GM21717 (cell line): Measurements from ENCODE around the gene MAP2K4.

ENCODE experiments used
- ATAC-seq: cut with Tn5 transposase; IDR thresholded peaks from one replicate; pipeline ENCODE4 v1.9.1; 2021; ENCODE audit warnings: mild to moderate bottlenecking, moderate library complexity; ENCODE audit not compliant: unreplicated experiment

Gene MAP2K4

DNA sequence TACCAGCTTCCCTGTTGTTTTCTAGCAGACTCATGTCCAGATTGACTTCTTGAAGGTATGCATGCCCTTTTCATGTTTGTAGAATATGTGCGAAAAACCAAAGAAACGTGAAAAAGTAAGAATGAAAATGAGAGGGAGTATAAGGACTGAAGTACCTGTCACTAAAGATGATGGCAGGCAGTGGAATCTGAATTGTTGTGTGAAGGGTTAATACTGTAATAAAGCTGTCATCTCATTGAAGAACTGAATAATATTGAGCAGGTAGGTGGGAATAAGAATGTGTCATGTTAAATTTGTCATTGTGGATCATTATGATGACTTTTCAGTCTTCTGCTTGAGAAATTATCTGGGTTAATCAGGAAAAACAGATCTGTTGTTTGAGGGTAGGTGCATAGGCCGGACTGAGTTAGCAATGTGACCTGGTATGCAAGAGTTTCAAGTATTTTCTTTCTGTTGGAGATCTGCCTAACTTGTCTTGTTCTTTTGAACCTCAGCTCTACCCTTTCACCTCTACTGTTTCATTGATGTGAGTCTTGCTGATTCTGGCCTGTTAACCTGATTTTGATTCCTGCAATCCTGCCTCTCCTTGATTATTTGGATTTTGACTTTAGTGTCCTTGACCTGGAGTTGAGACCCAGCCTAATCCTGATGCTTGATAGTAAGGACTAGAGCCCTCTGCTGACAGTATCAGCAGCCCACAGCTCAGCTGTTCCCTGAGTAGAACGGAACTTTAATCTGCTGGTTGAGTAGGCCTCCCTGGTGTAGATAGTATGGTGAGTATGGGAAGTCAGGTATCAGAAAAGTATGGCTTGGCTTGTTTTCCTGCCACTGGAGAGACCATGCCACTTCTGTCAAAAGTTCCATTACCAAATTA, 64.6 kb downstream of the MAP2K4 start:
- no peak for ATAC-seq

- ATAC-seq: no peak
Observed at GRCh38 chr17:12088035-12088434, 67.4 kb downstream of the MAP2K4 start.

GRCh38 chr17:12089809-12090384, 69.2 kb downstream of the MAP2K4 start:
- ATAC-seq: no peak

DNA sequence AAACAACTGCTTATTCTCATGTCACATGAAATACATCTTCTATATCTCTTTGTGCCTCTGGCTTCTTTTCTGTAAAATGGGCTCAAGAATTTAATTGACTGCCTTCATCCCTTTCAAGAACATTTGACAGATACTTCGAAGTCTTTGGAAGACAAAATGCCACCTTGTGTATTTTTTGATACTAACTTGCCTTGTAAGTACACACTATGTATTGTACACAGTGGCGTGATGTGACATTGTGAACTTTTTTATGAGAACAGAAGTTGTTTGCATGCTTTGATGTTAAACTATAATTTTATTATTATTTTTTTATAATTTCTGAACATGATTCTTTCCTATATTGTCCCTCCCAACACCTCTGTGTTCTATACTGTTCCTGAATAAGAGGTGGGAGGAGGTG, 73.7 kb downstream of the MAP2K4 start:
- no peak for ATAC-seq

DNA sequence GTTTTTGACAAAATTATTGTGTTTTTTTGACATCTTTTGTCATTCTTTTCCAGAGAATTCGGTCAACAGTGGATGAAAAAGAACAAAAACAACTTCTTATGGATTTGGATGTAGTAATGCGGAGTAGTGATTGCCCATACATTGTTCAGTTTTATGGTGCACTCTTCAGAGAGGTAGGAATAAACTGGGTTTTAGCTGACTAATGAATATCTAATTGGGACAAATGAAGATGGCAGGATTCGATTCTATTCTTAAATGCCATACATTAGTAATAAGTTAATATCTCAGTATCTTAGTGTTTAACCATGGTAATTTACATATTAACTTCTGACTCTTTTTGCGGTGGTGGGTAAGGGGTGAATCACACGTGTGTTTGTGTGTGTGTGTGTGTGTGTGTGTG, 74.8 kb downstream of the MAP2K4 start:
- ATAC-seq: no peak

GRCh38 chr17:12097326-12097725, 76.6 kb downstream of the MAP2K4 start:
- ATAC-seq: no peak

DNA sequence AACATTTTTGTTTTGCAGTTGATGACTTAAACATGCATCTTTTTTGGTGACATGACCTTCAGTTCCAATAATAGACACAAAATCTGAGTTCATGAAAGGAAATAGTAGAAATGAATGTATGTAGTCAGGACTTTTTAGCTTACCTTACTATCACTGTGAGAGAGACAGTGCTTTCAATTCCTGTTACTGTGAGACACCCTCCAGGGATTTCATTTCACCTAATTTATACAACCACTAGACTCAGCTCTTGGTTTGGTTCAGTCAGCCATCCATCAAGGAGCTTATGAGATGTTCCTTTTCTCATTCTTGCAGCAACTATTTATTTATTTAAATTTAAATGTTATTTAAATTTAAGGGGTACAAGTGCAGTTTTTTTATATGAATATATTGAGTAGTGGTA, 77.9 kb downstream of the MAP2K4 start:
- ATAC-seq: peak; percentile 79

- ATAC-seq: no peak
Observed at GRCh38 chr17:12099412-12099811, 78.7 kb downstream of the MAP2K4 start.

DNA sequence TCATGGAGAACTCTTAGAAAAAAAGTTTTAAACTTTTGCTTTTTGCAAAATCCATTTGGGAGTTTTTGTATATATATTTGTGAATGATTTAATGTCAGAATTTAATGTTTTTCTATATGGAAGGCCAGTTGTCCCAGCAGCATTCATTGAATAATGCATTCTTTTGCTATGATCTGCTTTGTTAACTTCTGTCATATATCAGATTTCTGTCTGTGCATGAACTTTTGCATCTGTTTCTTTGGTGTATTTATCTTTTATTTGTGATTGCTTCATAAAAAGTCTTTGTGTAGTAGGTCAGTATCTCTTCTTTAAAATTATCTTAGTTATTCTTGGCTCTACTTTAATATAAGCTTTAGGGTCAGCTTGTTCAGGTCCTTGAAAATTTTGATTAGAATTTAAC, 84.2 kb downstream of the MAP2K4 start:
- no peak for ATAC-seq

DNA sequence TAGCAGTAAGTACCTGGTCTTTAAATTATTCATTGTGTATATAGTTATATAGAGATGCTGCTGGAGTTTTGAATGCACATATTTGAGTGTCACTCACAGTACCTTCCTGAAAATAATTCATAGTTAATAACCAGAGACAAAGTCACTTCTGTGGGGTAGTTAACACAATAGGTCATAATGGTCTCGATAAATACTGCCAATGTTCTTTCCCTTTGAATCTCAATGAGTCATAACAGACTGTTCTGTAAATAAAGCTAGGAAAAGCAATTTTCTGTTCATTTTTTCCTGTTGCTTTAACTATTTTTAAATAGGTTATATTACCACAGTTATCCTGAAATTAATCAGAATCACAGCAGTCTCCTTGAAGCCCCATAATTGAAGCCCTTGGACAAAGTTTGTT, 87.2 kb downstream of the MAP2K4 start:
- no peak for ATAC-seq

DNA sequence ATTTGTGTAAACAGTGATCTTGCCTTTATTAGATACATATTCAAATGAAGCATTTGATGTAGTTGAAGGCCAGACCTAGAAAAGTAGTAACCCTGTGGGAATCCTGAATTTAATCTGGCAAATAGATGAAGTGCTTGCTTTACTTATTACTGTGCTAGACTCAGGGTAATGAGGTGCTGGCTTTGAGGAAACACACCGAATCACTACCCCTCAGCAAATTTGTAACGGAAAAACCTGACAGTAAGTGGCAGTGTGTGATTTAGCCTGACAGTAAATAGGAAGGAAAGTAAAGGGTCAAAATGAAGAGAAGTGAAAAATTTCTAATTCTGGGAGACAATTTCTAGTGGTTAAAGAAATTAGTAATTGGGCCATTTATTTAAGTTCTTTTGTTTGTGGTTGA, 90.2 kb downstream of the MAP2K4 start:
- no peak for ATAC-seq

DNA sequence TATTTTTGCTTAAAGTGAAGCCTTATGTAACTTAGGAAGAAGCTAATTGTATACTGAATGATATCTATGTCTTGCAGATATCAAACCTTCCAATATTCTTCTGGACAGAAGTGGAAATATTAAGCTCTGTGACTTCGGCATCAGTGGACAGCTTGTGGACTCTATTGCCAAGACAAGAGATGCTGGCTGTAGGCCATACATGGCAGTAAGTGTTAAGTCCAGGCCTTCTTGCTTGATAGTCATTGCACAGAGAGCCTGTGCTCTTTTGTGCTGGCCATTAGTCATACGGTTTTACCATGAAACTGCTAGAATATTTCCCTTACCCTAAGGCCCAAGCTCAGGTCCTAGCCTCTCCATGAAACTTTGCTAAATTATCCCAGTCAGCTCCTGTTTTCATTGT, 92.5 kb downstream of the MAP2K4 start:
- ATAC-seq: no peak

DNA sequence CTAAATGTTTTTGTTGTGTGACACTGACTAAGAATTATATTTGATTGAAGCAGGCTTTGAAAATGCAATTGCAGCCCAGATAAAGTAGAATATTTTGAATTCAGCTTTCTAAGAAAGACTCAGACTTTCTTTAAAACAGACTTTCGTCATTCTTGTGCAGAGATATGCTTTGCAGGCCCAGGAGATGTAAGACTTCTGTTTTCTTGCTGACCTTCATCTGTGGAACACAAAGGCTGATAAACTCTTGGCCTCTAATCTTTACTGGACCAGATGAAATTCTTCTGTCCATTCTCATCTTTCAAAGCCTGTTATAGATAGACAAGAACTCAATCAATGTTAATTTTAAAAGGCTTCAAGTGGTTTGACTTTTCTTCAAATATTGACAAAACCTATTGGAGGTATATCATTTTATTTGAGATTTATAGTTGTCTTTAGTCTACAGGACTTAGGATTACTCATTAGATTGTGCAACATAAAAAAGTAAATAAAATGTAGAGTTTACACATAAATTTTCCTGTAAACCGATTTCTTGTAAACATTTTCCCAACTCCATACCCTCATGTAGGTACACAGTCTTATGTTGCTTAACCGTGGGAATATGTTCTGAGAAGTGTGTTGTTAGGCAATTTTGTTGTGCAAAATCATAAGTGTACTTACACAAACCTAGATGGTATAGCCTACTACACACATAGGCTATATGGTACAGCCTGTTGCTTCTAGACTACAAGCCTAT, 94.2 kb downstream of the MAP2K4 start:
- ATAC-seq: no peak

- no peak for ATAC-seq
Observed at GRCh38 chr17:12116143-12116542, 95.5 kb downstream of the MAP2K4 start.

GRCh38 chr17:12118617-12119016, 97.9 kb downstream of the MAP2K4 start:
- ATAC-seq: no peak

DNA sequence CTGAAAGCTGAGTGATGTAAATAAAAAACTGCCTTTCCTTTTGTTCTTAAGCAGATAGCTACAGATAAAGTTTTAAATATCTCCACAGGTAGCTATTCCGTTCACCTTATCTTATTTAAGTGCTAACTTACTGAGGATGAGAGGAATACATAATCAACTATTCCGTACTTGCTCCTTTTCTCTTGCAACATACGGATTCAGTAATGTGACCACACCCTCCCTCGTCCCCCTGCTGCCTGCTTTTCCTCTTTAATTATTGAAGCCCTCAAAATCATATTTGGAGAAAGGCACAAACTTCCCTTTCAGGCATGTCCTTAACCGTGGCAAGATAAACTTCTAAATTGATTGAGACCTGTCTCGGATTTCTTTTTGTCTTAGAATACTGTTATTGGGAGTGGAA, 101.4 kb downstream of the MAP2K4 start:
- no peak for ATAC-seq

GRCh38 chr17:12127177-12127576, 106.5 kb downstream of the MAP2K4 start:
- ATAC-seq: no peak

- ATAC-seq: no peak
Observed at GRCh38 chr17:12127667-12128066, 107.0 kb downstream of the MAP2K4 start.

GRCh38 chr17:12128946-12129345, 108.3 kb downstream of the MAP2K4 start:
- ATAC-seq: no peak

DNA sequence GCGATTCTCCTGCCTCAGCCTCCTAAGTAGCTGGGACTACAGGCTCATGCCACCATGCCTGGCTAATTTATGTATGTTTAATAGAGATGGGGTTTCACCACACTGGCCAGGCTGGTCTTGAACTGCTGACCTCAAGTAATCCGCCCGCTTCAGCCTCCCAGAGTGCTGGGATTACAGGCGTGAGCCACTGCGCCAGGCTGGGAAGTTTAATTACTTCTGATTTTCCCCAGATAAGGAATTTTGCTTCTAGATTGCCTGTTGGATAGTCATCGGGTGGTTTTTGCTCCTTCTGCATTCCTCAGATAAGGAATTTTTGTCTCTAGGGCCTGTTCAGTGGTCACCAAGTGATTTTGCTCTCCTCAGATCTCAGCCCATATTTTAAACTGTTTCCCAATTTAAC, 112.5 kb downstream of the MAP2K4 start:
- no peak for ATAC-seq

DNA sequence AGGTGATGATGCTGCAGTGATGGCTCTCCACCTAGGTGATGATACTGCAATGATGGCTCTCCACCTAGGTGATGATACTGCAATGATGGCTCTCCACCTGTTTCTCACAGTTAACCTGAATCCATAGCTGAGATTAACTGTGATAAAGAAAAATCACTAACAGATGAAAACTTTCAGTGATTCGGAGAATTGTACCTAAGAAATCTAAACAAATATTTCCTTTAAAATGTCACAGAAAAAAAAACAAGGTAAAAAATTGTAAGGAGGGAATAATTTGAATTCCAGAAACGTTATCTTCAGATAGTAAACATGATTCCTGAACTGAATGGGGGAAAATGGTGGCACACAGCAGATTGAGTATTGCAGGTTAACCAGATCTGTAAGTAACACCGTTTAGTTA, 113.4 kb downstream of the MAP2K4 start:
- no peak for ATAC-seq

GRCh38 chr17:12134587-12134986, 113.9 kb downstream of the MAP2K4 start:
- no peak for ATAC-seq
